HEK293 (cell line): ENCODE data around the gene SYNE1.
"Not testable (repeated sequence)": the region's sequence is repeated elsewhere in the genome, so short reads cannot be mapped to it uniquely, and the experiment has no call there.

ENCODE experiments used
- CTCF ChIA-PET: fragments of 350-600 bp; formaldehyde crosslinking; extraction: SDS; loops from one replicate; lab custom pipeline; 2021; ENCODE audit warnings: antibody characterized with exemption; lab: Yijun Ruan, JAX
- POLR2A ChIA-PET: fragments of 300-600 bp; formaldehyde crosslinking; extraction: SDS; loops from one replicate; lab custom pipeline; 2020; ENCODE audit warnings: antibody characterized with exemption, inconsistent platforms; lab: Yijun Ruan, JAX
- H3K27ac ChIP-seq: fragments of 200-500 bp; sonication (Bioruptor generic); 2 replicates; pipeline ENCODE4 v1.5.1; 2014; ENCODE audit warnings: low read depth, low read length, control low read depth, inconsistent platforms; ENCODE audit errors: extremely low read depth
- H3K36me3 ChIP-seq, 2 experiments: fragments of 200-500 bp in 1 of 2; sonication (Bioruptor generic) in 1 of 2; 1 replicate in 1 of 2; 2 replicates in 1 of 2; pipeline ENCODE4 v1.5.1; 2014 to 2017; ENCODE audit warnings: inconsistent platforms in 2 of 2, low read length in 2 of 2; ENCODE audit not compliant: control insufficient read depth in 2 of 2, insufficient read depth in 1 of 2
- H3K4me1 ChIP-seq: fragments of 200-500 bp; sonication (Bioruptor generic); 2 replicates; pipeline ENCODE4 v1.5.1; 2014; ENCODE audit warnings: mild to moderate bottlenecking, low read length, inconsistent platforms; ENCODE audit not compliant: control insufficient read depth, insufficient read depth
- H3K4me3 ChIP-seq: 2 replicates; pipeline ENCODE4 v1.5.1; 2011; ENCODE audit warnings: low read depth, mild to moderate bottlenecking, control low read depth, low read length, moderate library complexity
- H3K9me3 ChIP-seq: fragments of 200-500 bp; sonication (Bioruptor generic); 2 replicates; pipeline ENCODE4 v1.5.1; 2014; ENCODE audit warnings: low read depth, low read length, inconsistent platforms; ENCODE audit not compliant: control insufficient read depth, insufficient read depth
- ZBTB21 ChIP-seq: fragments of 450-650 bp; formaldehyde crosslinking; IDR thresholded peaks from 2 replicates; pipeline ENCODE4 v1.5.1; 2017; ENCODE audit warnings: missing biosample characterization, missing genetic modification characterization
- ZFHX2 ChIP-seq: fragments of 450-650 bp; formaldehyde crosslinking; conservative IDR thresholded peaks from 2 replicates; pipeline ENCODE4 v1.5.1; 2016; ENCODE audit warnings: missing biosample characterization, missing genetic modification characterization
- ZFP37 ChIP-seq: fragments of 450-650 bp; formaldehyde crosslinking; IDR thresholded peaks from 2 replicates; pipeline ENCODE4 v1.5.1; 2016; ENCODE audit warnings: missing biosample characterization, missing genetic modification characterization
- ZIC2 ChIP-seq: fragments of 450-650 bp; formaldehyde crosslinking; IDR thresholded peaks from 2 replicates; pipeline ENCODE4 v1.5.1; 2016; ENCODE audit warnings: missing biosample characterization, missing genetic modification characterization
- ZNF112 ChIP-seq: fragments of 450-650 bp; formaldehyde crosslinking; IDR thresholded peaks from 2 replicates; pipeline ENCODE4 v1.5.0; 2017; ENCODE audit warnings: missing biosample characterization, missing genetic modification characterization
- ZNF266 ChIP-seq: fragments of 450-650 bp; formaldehyde crosslinking; IDR thresholded peaks from 2 replicates; pipeline ENCODE4 v1.5.1; 2016; ENCODE audit warnings: missing biosample characterization, missing genetic modification characterization, low read depth
- ZNF274 ChIP-seq, 2 experiments: fragments of 200-500 bp in 1 of 2; fragments of 450-650 bp in 1 of 2; sonication (Bioruptor generic) in 1 of 2; formaldehyde crosslinking in 1 of 2; IDR thresholded peaks; 2 replicates each; pipeline versions ENCODE4 v1.5.1 to v1.6.1; 2014 to 2016; ENCODE audit warnings: borderline replicate concordance in 1 of 2, inconsistent platforms in 1 of 2, low read length in 1 of 2, missing biosample characterization in 1 of 2, missing genetic modification characterization in 1 of 2
- ZNF341 ChIP-seq: fragments of 450-650 bp; formaldehyde crosslinking; IDR thresholded peaks from 2 replicates; pipeline ENCODE4; 2016; ENCODE audit warnings: low read depth, missing biosample characterization, missing genetic modification characterization
- ZNF350 ChIP-seq: fragments of 450-650 bp; formaldehyde crosslinking; IDR thresholded peaks from 2 replicates; pipeline ENCODE4 v1.5.0; 2017; ENCODE audit warnings: missing biosample characterization, mild to moderate bottlenecking, missing genetic modification characterization
- ZNF426 ChIP-seq: fragments of 450-650 bp; formaldehyde crosslinking; IDR thresholded peaks from 2 replicates; pipeline ENCODE4 v1.5.1; 2017; ENCODE audit warnings: missing biosample characterization, missing genetic modification characterization, mild to moderate bottlenecking, inconsistent platforms, moderate library complexity
- ZNF433 ChIP-seq: fragments of 450-650 bp; formaldehyde crosslinking; IDR thresholded peaks from 2 replicates; pipeline ENCODE4 v1.5.1; 2016; ENCODE audit warnings: missing biosample characterization, missing genetic modification characterization, low read depth
- ZNF501 ChIP-seq: fragments of 450-650 bp; formaldehyde crosslinking; IDR thresholded peaks from 2 replicates; pipeline ENCODE4 v1.5.1; 2016; ENCODE audit warnings: missing biosample characterization, missing genetic modification characterization
- ZNF510 ChIP-seq: fragments of 450-650 bp; formaldehyde crosslinking; IDR thresholded peaks from 2 replicates; pipeline ENCODE4 v1.5.1; 2018; ENCODE audit warnings: mild to moderate bottlenecking, missing genetic modification characterization, missing biosample characterization; ENCODE audit not compliant: insufficient replicate concordance
- ZNF558 ChIP-seq: fragments of 450-650 bp; formaldehyde crosslinking; IDR thresholded peaks from 2 replicates; pipeline ENCODE4 v1.5.1; 2016; ENCODE audit warnings: missing biosample characterization, missing genetic modification characterization
- ZNF561 ChIP-seq: fragments of 450-650 bp; IDR thresholded peaks from 2 replicates; pipeline ENCODE4 v1.5.1; 2018; ENCODE audit warnings: missing biosample characterization, missing genetic modification characterization, borderline replicate concordance
- ZNF623 ChIP-seq: fragments of 450-650 bp; formaldehyde crosslinking; IDR thresholded peaks from 2 replicates; pipeline ENCODE4 v1.5.1; 2016; ENCODE audit warnings: missing biosample characterization, missing genetic modification characterization
- ZNF629 ChIP-seq: fragments of 450-650 bp; formaldehyde crosslinking; IDR thresholded peaks from 2 replicates; pipeline ENCODE4 v1.5.1; 2017; ENCODE audit warnings: missing biosample characterization, missing genetic modification characterization
- ZNF654 ChIP-seq: fragments of 450-650 bp; formaldehyde crosslinking; IDR thresholded peaks from 2 replicates; pipeline ENCODE4 v1.5.1; 2016; ENCODE audit warnings: low read depth, missing biosample characterization, missing genetic modification characterization
- ZNF701 ChIP-seq: fragments of 450-650 bp; formaldehyde crosslinking; IDR thresholded peaks from 2 replicates; pipeline ENCODE4 v1.5.1; 2016; ENCODE audit warnings: missing biosample characterization, missing genetic modification characterization
- TF ChIP-seq, protein P1 (sequence below): sonication (generic); formaldehyde crosslinking; IDR thresholded peaks from 2 replicates; pipeline ENCODE4 v1.8.1; 2022; ENCODE audit warnings: mild to moderate bottlenecking, moderate library complexity, missing genetic modification reagents
- TF ChIP-seq, protein P2 (sequence below): fragments of 450-650 bp; formaldehyde crosslinking; IDR thresholded peaks from 2 replicates; pipeline ENCODE4 v1.5.1; 2017; ENCODE audit warnings: missing biosample characterization, missing genetic modification characterization
- TF ChIP-seq, protein P3 (sequence below): fragments of 450-650 bp; formaldehyde crosslinking; conservative IDR thresholded peaks from 2 replicates; pipeline ENCODE4 v1.5.1; 2016; ENCODE audit warnings: low read depth, missing biosample characterization, missing genetic modification characterization
- TF ChIP-seq, protein P4 (sequence below): fragments of 450-650 bp; formaldehyde crosslinking; IDR thresholded peaks from 2 replicates; pipeline ENCODE4 v1.5.1; 2016; ENCODE audit warnings: missing biosample characterization, missing genetic modification characterization
- TF ChIP-seq, protein P5 (sequence below): fragments of 450-650 bp; formaldehyde crosslinking; conservative IDR thresholded peaks from 2 replicates; pipeline ENCODE4 v1.5.1; 2016; ENCODE audit warnings: low read depth, missing biosample characterization, missing genetic modification characterization

The SYNE1 gene

DNA sequence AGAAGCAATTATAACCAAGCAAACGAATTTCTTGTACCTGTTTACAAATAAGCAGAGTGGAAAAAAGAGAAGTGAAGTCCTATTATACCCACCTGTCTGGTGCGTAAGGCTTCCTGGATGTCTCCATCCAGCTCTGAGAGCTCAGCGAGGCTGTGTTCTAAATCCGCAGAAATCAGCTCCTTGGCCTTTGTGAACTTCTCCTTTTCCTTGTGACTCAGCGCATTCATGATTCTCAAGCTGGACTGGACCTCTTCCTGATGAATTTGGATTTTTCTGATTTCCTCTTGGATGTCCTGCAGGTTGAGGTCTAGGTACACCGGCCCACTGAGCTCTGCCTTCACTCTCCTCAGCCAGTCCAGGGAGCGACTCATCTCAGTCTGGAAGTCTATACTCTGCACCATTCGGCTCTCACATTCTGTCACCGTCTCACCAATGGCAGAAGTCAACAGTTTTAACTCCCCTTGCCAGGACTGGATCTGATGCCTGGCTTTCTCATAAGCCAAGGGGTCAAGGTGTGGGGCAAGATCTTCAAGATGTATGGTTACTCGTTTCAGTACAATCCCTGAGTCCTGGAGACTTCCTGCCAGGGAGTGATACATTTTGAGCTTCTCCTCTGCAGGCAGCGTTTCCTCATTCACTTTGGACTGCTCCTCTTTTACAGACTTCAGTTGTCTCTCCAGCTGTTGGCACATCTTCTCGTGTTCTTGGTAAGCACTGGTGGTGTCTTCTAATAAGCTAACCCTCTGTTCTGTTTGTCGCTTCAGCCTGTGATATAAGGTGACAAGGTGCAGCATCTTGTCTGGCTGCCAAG is 307.3 kb downstream of the SYNE1 start (continued):
- TF ChIP-seq ZIC2 (tag by site-specific recombination) (no peak), ZNF112 (tag by site-specific recombination) (no peak), ZFHX2 (tag by site-specific recombination) (no peak), ZNF561 (tag by site-specific recombination) (no peak), ZNF701 (tag by site-specific recombination) (no peak), ZNF274 (IDR thresholded peaks at IDR 0.05; ENCODE audit: low read length) (no peak), ZNF274 (tag by site-specific recombination; IDR thresholded peaks at IDR 0.05; ENCODE audit: borderline replicate concordance) (no peak), ZNF350 (tag by site-specific recombination) (no peak)
- TF ChIP-seq, protein P1, sequence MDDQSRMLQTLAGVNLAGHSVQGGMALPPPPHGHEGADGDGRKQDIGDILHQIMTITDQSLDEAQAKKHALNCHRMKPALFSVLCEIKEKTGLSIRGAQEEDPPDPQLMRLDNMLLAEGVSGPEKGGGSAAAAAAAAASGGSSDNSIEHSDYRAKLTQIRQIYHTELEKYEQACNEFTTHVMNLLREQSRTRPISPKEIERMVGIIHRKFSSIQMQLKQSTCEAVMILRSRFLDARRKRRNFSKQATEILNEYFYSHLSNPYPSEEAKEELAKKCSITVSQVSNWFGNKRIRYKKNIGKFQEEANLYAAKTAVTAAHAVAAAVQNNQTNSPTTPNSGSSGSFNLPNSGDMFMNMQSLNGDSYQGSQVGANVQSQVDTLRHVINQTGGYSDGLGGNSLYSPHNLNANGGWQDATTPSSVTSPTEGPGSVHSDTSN = no peak
- TF ChIP-seq, protein P2, sequence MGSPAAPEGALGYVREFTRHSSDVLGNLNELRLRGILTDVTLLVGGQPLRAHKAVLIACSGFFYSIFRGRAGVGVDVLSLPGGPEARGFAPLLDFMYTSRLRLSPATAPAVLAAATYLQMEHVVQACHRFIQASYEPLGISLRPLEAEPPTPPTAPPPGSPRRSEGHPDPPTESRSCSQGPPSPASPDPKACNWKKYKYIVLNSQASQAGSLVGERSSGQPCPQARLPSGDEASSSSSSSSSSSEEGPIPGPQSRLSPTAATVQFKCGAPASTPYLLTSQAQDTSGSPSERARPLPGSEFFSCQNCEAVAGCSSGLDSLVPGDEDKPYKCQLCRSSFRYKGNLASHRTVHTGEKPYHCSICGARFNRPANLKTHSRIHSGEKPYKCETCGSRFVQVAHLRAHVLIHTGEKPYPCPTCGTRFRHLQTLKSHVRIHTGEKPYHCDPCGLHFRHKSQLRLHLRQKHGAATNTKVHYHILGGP (tag by site-specific recombination) = no peak

DNA sequence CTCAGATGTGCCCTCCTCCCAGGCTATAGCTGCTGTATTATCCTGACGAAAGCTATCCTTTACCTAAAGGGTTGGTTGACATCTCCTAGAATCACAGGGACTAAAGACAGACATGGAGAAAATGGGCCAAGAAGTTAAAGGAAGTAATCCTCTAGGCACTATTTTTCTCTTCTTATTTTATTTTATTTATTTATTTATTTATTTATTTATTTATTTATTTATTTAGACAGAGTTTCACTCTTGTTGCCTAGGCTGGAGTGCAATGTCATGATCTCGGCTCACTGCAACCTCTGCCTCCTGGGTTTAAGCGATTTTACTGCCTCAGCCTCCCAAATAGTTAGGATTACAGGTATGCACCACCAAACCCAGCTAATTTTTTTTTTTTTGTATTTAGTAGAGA is 309.0 kb downstream of the SYNE1 start:
- POLR2A ChIA-PET, H3K4me3 ChIP-seq, H3K27ac ChIP-seq, H3K9me3 ChIP-seq, H3K4me1 ChIP-seq: not testable (repeated sequence)
- peaks cover 0 to 32% of the 10 kb centered on the region in 2 experiments; a peak in 1 of 3 replicates for H3K36me3 ChIP-seq
- CTCF ChIA-PET = interaction anchor here (0.6 to 3.9 kb wide), 4 partner anchors 10 to 331 kb away, joined by 3 to 26 read pairs (median 4); no protein-coding TSS in a partner anchor
- TF ChIP-seq ZNF341 (tag by site-specific recombination) (0 out of 2 replicates have a peak, but pooled peaks have one; percentile 13), ZNF426 (tag by site-specific recombination) (peak; percentile 88), ZNF654 (peak; percentile 33), ZBTB21 (tag by site-specific recombination) (0 out of 2 replicates have a peak, but pooled peaks have one; percentile 38), ZNF623 (tag by site-specific recombination) (peak; percentile 72), ZNF558 (peak; percentile 69; the same call in 1 of the 2 replicates), ZFP37 (tag by site-specific recombination) (0 out of 2 replicates have a peak, but pooled peaks have one; percentile 36), ZNF501 (peak; percentile 35; the same call in 1 of the 2 replicates), ZNF629 (tag by site-specific recombination) (0 out of 2 replicates have a peak, but pooled peaks have one; percentile 39), ZNF266 (tag by site-specific recombination) (peak; percentile 42; the same call in 1 of the 2 replicates), ZNF510 (tag by site-specific recombination) (peak; percentile 62), ZNF433 (tag by site-specific recombination) (peak; percentile 72; the same call in 1 of the 2 replicates)
- TF ChIP-seq, protein P3, sequence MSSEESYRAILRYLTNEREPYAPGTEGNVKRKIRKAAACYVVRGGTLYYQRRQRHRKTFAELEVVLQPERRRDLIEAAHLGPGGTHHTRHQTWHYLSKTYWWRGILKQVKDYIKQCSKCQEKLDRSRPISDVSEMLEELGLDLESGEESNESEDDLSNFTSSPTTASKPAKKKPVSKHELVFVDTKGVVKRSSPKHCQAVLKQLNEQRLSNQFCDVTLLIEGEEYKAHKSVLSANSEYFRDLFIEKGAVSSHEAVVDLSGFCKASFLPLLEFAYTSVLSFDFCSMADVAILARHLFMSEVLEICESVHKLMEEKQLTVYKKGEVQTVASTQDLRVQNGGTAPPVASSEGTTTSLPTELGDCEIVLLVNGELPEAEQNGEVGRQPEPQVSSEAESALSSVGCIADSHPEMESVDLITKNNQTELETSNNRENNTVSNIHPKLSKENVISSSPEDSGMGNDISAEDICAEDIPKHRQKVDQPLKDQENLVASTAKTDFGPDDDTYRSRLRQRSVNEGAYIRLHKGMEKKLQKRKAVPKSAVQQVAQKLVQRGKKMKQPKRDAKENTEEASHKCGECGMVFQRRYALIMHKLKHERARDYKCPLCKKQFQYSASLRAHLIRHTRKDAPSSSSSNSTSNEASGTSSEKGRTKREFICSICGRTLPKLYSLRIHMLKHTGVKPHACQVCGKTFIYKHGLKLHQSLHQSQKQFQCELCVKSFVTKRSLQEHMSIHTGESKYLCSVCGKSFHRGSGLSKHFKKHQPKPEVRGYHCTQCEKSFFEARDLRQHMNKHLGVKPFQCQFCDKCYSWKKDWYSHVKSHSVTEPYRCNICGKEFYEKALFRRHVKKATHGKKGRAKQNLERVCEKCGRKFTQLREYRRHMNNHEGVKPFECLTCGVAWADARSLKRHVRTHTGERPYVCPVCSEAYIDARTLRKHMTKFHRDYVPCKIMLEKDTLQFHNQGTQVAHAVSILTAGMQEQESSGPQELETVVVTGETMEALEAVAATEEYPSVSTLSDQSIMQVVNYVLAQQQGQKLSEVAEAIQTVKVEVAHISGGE (tag by site-specific recombination) = peak; percentile 81
- TF ChIP-seq, protein P4, sequence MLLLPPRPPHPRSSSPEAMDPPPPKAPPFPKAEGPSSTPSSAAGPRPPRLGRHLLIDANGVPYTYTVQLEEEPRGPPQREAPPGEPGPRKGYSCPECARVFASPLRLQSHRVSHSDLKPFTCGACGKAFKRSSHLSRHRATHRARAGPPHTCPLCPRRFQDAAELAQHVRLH = peak; percentile 55; the same call in 1 of the 2 replicates
- TF ChIP-seq, protein P5, sequence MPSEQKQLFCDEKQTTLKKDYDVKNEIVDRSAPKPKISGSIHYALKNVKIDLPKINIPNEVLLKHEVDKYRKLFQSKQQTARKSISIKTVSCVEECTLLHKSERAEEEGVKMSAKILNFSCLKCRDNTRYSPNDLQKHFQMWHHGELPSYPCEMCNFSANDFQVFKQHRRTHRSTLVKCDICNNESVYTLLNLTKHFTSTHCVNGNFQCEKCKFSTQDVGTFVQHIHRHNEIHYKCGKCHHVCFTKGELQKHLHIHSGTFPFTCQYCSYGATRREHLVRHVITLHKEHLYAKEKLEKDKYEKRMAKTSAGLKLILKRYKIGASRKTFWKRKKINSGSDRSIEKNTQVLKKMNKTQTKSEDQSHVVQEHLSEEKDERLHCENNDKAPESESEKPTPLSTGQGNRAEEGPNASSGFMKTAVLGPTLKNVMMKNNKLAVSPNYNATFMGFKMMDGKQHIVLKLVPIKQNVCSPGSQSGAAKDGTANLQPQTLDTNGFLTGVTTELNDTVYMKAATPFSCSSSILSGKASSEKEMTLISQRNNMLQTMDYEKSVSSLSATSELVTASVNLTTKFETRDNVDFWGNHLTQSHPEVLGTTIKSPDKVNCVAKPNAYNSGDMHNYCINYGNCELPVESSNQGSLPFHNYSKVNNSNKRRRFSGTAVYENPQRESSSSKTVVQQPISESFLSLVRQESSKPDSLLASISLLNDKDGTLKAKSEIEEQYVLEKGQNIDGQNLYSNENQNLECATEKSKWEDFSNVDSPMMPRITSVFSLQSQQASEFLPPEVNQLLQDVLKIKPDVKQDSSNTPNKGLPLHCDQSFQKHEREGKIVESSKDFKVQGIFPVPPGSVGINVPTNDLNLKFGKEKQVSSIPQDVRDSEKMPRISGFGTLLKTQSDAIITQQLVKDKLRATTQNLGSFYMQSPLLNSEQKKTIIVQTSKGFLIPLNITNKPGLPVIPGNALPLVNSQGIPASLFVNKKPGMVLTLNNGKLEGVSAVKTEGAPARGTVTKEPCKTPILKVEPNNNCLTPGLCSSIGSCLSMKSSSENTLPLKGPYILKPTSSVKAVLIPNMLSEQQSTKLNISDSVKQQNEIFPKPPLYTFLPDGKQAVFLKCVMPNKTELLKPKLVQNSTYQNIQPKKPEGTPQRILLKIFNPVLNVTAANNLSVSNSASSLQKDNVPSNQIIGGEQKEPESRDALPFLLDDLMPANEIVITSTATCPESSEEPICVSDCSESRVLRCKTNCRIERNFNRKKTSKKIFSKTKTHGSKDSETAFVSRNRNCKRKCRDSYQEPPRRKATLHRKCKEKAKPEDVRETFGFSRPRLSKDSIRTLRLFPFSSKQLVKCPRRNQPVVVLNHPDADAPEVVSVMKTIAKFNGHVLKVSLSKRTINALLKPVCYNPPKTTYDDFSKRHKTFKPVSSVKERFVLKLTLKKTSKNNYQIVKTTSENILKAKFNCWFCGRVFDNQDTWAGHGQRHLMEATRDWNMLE (tag by site-specific recombination) = peak; percentile 94
